WTC11 (cell line): ENCODE data around the gene CXCR1. TPM values are rescaled to one million over a fixed set of nuclear protein-coding genes. Genes with fewer than 3 reads are reported as not detected.

Source experiments
- ATAC-seq: fragments of 200-7000 bp; cut with Tn5 transposase; 2 replicates; pipeline ENCODE4 v1.10.0; 2021; ENCODE audit warnings: mild to moderate bottlenecking, moderate library complexity
- CTCF ChIA-PET: fragments of 300-600 bp; sonication (Branson Sonifier 250); formaldehyde crosslinking; loops from one replicate; lab custom pipeline; 2021; ENCODE audit warnings: antibody characterized with exemption; lab: Charles Lee
- POLR2A ChIA-PET: fragments of 350-600 bp; sonication (Branson Sonifier 250); formaldehyde crosslinking; loops from one replicate; lab custom pipeline; 2021; ENCODE audit warnings: antibody characterized with exemption; lab: Charles Lee
- DNase-seq: peaks from one replicate; pipeline ENCODE4 v3.0.0; 2021; ENCODE audit warnings: low spot score
- H3K27ac Mint-ChIP-seq: 2 replicates; pipeline ENCODE4 v1.8.0; 2021; ENCODE audit warnings: mixed read lengths
- H3K27me3 Mint-ChIP-seq: 2 replicates; pipeline ENCODE4 v1.8.0; 2021; ENCODE audit warnings: low read depth, mild to moderate bottlenecking, moderate library complexity, mixed read lengths
- H3K36me3 Mint-ChIP-seq: 2 replicates; pipeline ENCODE4 v1.8.0; 2021; ENCODE audit warnings: mixed read lengths
- H3K4me1 Mint-ChIP-seq: 2 replicates; pipeline ENCODE4 v1.8.0; 2022; ENCODE audit warnings: mixed read lengths
- H3K4me3 Mint-ChIP-seq: 2 replicates; pipeline ENCODE4 v1.8.0; 2021; ENCODE audit warnings: mild to moderate bottlenecking, moderate library complexity, mixed read lengths
- H3K9me3 Mint-ChIP-seq: 2 replicates; pipeline ENCODE4 v1.8.0; 2021; ENCODE audit warnings: mixed read lengths
- FOXJ3 ChIP-seq: sonication (generic); formaldehyde crosslinking; IDR thresholded peaks from 2 replicates; pipeline ENCODE4 v1.9.0; 2021; ENCODE audit warnings: missing genetic modification reagents, mild to moderate bottlenecking, borderline replicate concordance
- FOXK1 ChIP-seq: sonication (generic); formaldehyde crosslinking; IDR thresholded peaks from 2 replicates; pipeline ENCODE4 v1.8.0; 2022; ENCODE audit warnings: mild to moderate bottlenecking, moderate library complexity, missing genetic modification reagents
- JUN ChIP-seq: sonication (generic); formaldehyde crosslinking; IDR thresholded peaks from 2 replicates; pipeline ENCODE4 v1.8.0; 2023; ENCODE audit warnings: mild to moderate bottlenecking, missing genetic modification reagents
- NR3C1 ChIP-seq: sonication (generic); formaldehyde crosslinking; conservative IDR thresholded peaks from 2 replicates; pipeline ENCODE4 v1.8.1; 2023; ENCODE audit warnings: low read depth, mild to moderate bottlenecking, missing genetic modification reagents
- OVOL2 ChIP-seq: fragments of 250-450 bp; sonication (Bioruptor Pico); IDR thresholded peaks from 2 replicates; pipeline ENCODE4 v1.9.0; 2021; ENCODE audit warnings: mild to moderate bottlenecking, borderline replicate concordance
- RELA ChIP-seq: sonication (generic); formaldehyde crosslinking; IDR thresholded peaks from 2 replicates; pipeline ENCODE4 v1.8.1; 2022; ENCODE audit warnings: missing genetic modification reagents, mild to moderate bottlenecking, borderline replicate concordance
- SMAD3 ChIP-seq: sonication (generic); formaldehyde crosslinking; IDR thresholded peaks from 2 replicates; pipeline ENCODE4 v1.8.0; 2022; ENCODE audit warnings: missing genetic modification reagents, mild to moderate bottlenecking, borderline replicate concordance
- SP1 ChIP-seq: sonication (generic); formaldehyde crosslinking; conservative IDR thresholded peaks from 2 replicates; pipeline ENCODE4 v1.8.1; 2022; ENCODE audit warnings: missing genetic modification reagents
- ZNF121 ChIP-seq: sonication (generic); formaldehyde crosslinking; IDR thresholded peaks from 2 replicates; pipeline ENCODE4 v1.8.0; 2023; ENCODE audit warnings: missing genetic modification reagents
- ZNF138 ChIP-seq: sonication (generic); formaldehyde crosslinking; conservative IDR thresholded peaks from 2 replicates; pipeline ENCODE4 v1.8.1; 2022; ENCODE audit warnings: mild to moderate bottlenecking, moderate library complexity, missing genetic modification reagents
- ZNF263 ChIP-seq: sonication (generic); formaldehyde crosslinking; IDR thresholded peaks from 2 replicates; pipeline ENCODE4 v1.8.1; 2022; ENCODE audit warnings: low read depth, mild to moderate bottlenecking, moderate library complexity, missing genetic modification reagents
- ZNF423 ChIP-seq: fragments of 250-450 bp; sonication (Bioruptor Pico); IDR thresholded peaks from 2 replicates; pipeline ENCODE4 v2.1.2; 2022; ENCODE audit warnings: mild to moderate bottlenecking, moderate library complexity
- total RNA-seq: library from RNA; stranded (reverse); gene quantifications from 3 replicates; pipeline ENCODE4 v1.2.3, GENCODE V29; 2021
- TF ChIP-seq, protein P1 (sequence below): sonication (generic); formaldehyde crosslinking; IDR thresholded peaks from 2 replicates; pipeline ENCODE4 v1.8.1; 2023; ENCODE audit warnings: mild to moderate bottlenecking, missing genetic modification reagents, moderate library complexity
- TF ChIP-seq, protein P2 (sequence below): sonication (generic); formaldehyde crosslinking; IDR thresholded peaks from 2 replicates; pipeline ENCODE4 v1.8.0; 2023; ENCODE audit warnings: missing genetic modification reagents
- TF ChIP-seq, protein P3 (sequence below): sonication (generic); formaldehyde crosslinking; IDR thresholded peaks from 2 replicates; pipeline ENCODE4 v1.8.0; 2023; ENCODE audit warnings: mild to moderate bottlenecking, missing genetic modification reagents
- TF ChIP-seq, protein P4 (sequence below): sonication (generic); formaldehyde crosslinking; IDR thresholded peaks from 2 replicates; pipeline ENCODE4 v1.8.0; 2022; ENCODE audit warnings: mild to moderate bottlenecking, missing genetic modification reagents
- TF ChIP-seq, protein P5 (sequence below): fragments of 250-450 bp; sonication (Bioruptor Pico); IDR thresholded peaks from 2 replicates; pipeline ENCODE4 v1.9.0; 2021; ENCODE audit warnings: mild to moderate bottlenecking, borderline replicate concordance
- TF ChIP-seq, protein P6 (sequence below): sonication (generic); formaldehyde crosslinking; IDR thresholded peaks from 2 replicates; pipeline ENCODE4 v1.8.1; 2023; ENCODE audit warnings: mild to moderate bottlenecking, missing genetic modification reagents
- TF ChIP-seq, protein P7 (sequence below): sonication (generic); formaldehyde crosslinking; IDR thresholded peaks from 2 replicates; pipeline ENCODE4 v1.8.1; 2023; ENCODE audit warnings: mild to moderate bottlenecking, moderate library complexity, missing genetic modification reagents
- TF ChIP-seq, protein P8 (sequence below): sonication (generic); formaldehyde crosslinking; IDR thresholded peaks from 2 replicates; pipeline ENCODE4 v1.8.0; 2022; ENCODE audit warnings: mild to moderate bottlenecking, missing genetic modification reagents

Gene CXCR1
- total RNA-seq, 1 experiment from 2014 or later, result not detected

DNA sequence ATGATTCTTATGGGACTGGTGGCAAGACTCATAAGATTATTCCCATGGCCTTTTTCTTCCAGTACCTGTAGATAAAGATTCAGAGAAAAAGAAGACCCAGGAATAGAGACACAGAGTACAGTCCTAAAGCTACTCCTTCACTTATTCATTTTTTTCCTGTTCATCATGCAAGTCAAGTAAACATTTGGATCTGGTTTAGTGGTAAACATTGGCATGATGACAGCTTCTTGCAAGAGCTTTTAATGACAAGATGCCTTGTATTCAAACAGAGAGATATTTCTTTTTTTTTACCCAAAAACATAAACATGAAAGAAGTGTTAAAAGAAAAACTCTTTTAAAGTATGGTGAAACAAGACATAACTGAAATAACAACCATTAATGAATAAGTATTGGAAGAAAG, 20.7 kb downstream of the CXCR1 start:
- Mint-ChIP-seq H3K9me3 (peaks cover 25% of the 10 kb centered on the region), H3K4me3 (no peak overlapping the region)
- POLR2A ChIA-PET, result no interaction called here
- no peak for ATAC-seq
- TF ChIP-seq NR3C1 (CRISPR knock-in tag) (no peak), ZNF121 (CRISPR knock-in tag) (no peak), OVOL2 (CRISPR knock-in tag) (no peak), RELA (CRISPR knock-in tag) (no peak), FOXK1 (no peak), SP1 (no peak), ZNF138 (CRISPR knock-in tag) (no peak), ZNF423 (no peak), JUN (CRISPR knock-in tag) (no peak), FOXJ3 (CRISPR knock-in tag) (no peak), ZNF263 (no peak), SMAD3 (no peak)
- TF ChIP-seq, protein P1, sequence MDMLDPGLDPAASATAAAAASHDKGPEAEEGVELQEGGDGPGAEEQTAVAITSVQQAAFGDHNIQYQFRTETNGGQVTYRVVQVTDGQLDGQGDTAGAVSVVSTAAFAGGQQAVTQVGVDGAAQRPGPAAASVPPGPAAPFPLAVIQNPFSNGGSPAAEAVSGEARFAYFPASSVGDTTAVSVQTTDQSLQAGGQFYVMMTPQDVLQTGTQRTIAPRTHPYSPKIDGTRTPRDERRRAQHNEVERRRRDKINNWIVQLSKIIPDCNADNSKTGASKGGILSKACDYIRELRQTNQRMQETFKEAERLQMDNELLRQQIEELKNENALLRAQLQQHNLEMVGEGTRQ (CRISPR knock-in tag), result no peak
- TF ChIP-seq, protein P2, sequence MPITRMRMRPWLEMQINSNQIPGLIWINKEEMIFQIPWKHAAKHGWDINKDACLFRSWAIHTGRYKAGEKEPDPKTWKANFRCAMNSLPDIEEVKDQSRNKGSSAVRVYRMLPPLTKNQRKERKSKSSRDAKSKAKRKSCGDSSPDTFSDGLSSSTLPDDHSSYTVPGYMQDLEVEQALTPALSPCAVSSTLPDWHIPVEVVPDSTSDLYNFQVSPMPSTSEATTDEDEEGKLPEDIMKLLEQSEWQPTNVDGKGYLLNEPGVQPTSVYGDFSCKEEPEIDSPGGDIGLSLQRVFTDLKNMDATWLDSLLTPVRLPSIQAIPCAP (CRISPR knock-in tag), result no peak
- TF ChIP-seq, protein P3, sequence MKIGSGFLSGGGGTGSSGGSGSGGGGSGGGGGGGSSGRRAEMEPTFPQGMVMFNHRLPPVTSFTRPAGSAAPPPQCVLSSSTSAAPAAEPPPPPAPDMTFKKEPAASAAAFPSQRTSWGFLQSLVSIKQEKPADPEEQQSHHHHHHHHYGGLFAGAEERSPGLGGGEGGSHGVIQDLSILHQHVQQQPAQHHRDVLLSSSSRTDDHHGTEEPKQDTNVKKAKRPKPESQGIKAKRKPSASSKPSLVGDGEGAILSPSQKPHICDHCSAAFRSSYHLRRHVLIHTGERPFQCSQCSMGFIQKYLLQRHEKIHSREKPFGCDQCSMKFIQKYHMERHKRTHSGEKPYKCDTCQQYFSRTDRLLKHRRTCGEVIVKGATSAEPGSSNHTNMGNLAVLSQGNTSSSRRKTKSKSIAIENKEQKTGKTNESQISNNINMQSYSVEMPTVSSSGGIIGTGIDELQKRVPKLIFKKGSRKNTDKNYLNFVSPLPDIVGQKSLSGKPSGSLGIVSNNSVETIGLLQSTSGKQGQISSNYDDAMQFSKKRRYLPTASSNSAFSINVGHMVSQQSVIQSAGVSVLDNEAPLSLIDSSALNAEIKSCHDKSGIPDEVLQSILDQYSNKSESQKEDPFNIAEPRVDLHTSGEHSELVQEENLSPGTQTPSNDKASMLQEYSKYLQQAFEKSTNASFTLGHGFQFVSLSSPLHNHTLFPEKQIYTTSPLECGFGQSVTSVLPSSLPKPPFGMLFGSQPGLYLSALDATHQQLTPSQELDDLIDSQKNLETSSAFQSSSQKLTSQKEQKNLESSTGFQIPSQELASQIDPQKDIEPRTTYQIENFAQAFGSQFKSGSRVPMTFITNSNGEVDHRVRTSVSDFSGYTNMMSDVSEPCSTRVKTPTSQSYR (CRISPR knock-in tag), result no peak
- TF ChIP-seq, protein P4, sequence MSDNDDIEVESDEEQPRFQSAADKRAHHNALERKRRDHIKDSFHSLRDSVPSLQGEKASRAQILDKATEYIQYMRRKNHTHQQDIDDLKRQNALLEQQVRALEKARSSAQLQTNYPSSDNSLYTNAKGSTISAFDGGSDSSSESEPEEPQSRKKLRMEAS (CRISPR knock-in tag), result no peak
- TF ChIP-seq, protein P5, sequence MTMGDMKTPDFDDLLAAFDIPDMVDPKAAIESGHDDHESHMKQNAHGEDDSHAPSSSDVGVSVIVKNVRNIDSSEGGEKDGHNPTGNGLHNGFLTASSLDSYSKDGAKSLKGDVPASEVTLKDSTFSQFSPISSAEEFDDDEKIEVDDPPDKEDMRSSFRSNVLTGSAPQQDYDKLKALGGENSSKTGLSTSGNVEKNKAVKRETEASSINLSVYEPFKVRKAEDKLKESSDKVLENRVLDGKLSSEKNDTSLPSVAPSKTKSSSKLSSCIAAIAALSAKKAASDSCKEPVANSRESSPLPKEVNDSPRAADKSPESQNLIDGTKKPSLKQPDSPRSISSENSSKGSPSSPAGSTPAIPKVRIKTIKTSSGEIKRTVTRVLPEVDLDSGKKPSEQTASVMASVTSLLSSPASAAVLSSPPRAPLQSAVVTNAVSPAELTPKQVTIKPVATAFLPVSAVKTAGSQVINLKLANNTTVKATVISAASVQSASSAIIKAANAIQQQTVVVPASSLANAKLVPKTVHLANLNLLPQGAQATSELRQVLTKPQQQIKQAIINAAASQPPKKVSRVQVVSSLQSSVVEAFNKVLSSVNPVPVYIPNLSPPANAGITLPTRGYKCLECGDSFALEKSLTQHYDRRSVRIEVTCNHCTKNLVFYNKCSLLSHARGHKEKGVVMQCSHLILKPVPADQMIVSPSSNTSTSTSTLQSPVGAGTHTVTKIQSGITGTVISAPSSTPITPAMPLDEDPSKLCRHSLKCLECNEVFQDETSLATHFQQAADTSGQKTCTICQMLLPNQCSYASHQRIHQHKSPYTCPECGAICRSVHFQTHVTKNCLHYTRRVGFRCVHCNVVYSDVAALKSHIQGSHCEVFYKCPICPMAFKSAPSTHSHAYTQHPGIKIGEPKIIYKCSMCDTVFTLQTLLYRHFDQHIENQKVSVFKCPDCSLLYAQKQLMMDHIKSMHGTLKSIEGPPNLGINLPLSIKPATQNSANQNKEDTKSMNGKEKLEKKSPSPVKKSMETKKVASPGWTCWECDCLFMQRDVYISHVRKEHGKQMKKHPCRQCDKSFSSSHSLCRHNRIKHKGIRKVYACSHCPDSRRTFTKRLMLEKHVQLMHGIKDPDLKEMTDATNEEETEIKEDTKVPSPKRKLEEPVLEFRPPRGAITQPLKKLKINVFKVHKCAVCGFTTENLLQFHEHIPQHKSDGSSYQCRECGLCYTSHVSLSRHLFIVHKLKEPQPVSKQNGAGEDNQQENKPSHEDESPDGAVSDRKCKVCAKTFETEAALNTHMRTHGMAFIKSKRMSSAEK (CRISPR knock-in tag), result no peak
- TF ChIP-seq, protein P6, sequence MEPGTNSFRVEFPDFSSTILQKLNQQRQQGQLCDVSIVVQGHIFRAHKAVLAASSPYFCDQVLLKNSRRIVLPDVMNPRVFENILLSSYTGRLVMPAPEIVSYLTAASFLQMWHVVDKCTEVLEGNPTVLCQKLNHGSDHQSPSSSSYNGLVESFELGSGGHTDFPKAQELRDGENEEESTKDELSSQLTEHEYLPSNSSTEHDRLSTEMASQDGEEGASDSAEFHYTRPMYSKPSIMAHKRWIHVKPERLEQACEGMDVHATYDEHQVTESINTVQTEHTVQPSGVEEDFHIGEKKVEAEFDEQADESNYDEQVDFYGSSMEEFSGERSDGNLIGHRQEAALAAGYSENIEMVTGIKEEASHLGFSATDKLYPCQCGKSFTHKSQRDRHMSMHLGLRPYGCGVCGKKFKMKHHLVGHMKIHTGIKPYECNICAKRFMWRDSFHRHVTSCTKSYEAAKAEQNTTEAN (CRISPR knock-in tag), result no peak
- TF ChIP-seq, protein P7, sequence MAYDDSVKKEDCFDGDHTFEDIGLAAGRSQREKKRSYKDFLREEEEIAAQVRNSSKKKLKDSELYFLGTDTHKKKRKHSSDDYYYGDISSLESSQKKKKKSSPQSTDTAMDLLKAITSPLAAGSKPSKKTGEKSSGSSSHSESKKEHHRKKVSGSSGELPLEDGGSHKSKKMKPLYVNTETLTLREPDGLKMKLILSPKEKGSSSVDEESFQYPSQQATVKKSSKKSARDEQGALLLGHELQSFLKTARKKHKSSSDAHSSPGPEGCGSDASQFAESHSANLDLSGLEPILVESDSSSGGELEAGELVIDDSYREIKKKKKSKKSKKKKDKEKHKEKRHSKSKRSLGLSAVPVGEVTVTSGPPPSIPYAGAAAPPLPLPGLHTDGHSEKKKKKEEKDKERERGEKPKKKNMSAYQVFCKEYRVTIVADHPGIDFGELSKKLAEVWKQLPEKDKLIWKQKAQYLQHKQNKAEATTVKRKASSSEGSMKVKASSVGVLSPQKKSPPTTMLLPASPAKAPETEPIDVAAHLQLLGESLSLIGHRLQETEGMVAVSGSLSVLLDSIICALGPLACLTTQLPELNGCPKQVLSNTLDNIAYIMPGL, result no peak
- TF ChIP-seq, protein P8, sequence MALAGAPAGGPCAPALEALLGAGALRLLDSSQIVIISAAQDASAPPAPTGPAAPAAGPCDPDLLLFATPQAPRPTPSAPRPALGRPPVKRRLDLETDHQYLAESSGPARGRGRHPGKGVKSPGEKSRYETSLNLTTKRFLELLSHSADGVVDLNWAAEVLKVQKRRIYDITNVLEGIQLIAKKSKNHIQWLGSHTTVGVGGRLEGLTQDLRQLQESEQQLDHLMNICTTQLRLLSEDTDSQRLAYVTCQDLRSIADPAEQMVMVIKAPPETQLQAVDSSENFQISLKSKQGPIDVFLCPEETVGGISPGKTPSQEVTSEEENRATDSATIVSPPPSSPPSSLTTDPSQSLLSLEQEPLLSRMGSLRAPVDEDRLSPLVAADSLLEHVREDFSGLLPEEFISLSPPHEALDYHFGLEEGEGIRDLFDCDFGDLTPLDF (CRISPR knock-in tag), result no peak
- TF ChIP-seq, all 79 proteins: peak for 0
- Mint-ChIP-seq H3K27me3 (peaks cover 12% of the 10 kb centered on the region), H3K27ac (no peak overlapping the region), H3K4me1 (no peaks in the 10 kb centered on the region), H3K36me3 (peaks cover 13% of the 10 kb centered on the region)
- DNase-seq, result no peak
- CTCF ChIA-PET, result no interaction called here
